Caki2 (cell line): ENCODE measurements around the gene TNNT3. TPM values are rescaled to one million over a fixed set of nuclear protein-coding genes. Genes with fewer than 3 reads are reported as not detected.

Experiments used
- DNase-seq: peaks from one replicate; pipeline ENCODE4 v3.0.0-alpha.2; 2015; ENCODE audit warnings: low read depth
- in situ Hi-C: cut with HindIII; loops from 2 replicates; pipeline ENCODE4 v1.10.0; 2016; ENCODE audit warnings: low sequenced_read_pairs, low pct_unique_long_range_greater_than_20kb, mixed read lengths
- total RNA-seq: library from RNA; depleted of rRNA; stranded (reverse); fragments of >200 nt; shearing (Covaris generic); gene quantifications from 2 replicates; pipeline ENCODE4 v1.2.3, GENCODE V29; 2014; ENCODE audit warnings: low replicate concordance

TNNT3 gene
- total RNA-seq, 1 experiment from 2014 or later = not detected

GRCh38 chr11:1917523-1918435 lies 1.7 kb upstream of the TNNT3 start:
- in situ Hi-C loops = no loop called here
- DNase-seq = no peak

- peak; percentile 12 for DNase-seq
- in situ Hi-C loops = no loop called here
Measured at GRCh38 chr11:1918436-1919315, 827 bp upstream of the TNNT3 start.

GRCh38 chr11:1920128-1920908 lies 815 bp downstream of the TNNT3 start:
- DNase-seq = no peak
- in situ Hi-C loops = no loop called here

GRCh38 chr11:1920909-1921573 lies 1.5 kb downstream of the TNNT3 start:
- no peak for DNase-seq
- in situ Hi-C loops = no loop called here

- no peak for DNase-seq
- in situ Hi-C loops = no loop called here
Measured at GRCh38 chr11:1921574-1922141, 2.2 kb downstream of the TNNT3 start.

- no peak for DNase-seq
- in situ Hi-C loops = no loop called here
Measured at GRCh38 chr11:1922481-1923081, 3.1 kb downstream of the TNNT3 start.

GRCh38 chr11:1923201-1923956 lies 3.9 kb downstream of the TNNT3 start:
- DNase-seq = no peak
- in situ Hi-C loops = no loop called here

GRCh38 chr11:1924181-1924580 lies 4.7 kb downstream of the TNNT3 start:
- no peak for DNase-seq
- in situ Hi-C loops = no loop called here

- in situ Hi-C loops = no loop called here
- DNase-seq = no peak
Measured at GRCh38 chr11:1924646-1925372, 5.3 kb downstream of the TNNT3 start.

- no peak for DNase-seq
- in situ Hi-C loops = no loop called here
Measured at GRCh38 chr11:1925373-1926155, 6.1 kb downstream of the TNNT3 start.

- DNase-seq = no peak
- in situ Hi-C loops = no loop called here
Measured at GRCh38 chr11:1926156-1927025, 6.9 kb downstream of the TNNT3 start.

- DNase-seq = no peak
- in situ Hi-C loops = no loop called here
Measured at GRCh38 chr11:1927026-1927847, 7.7 kb downstream of the TNNT3 start.

- no peak for DNase-seq
- in situ Hi-C loops = no loop called here
Measured at GRCh38 chr11:1927848-1928469, 8.5 kb downstream of the TNNT3 start.
